ENCODE data around the gene OBSL1. TPM values are rescaled to one million over a fixed set of nuclear protein-coding genes. Genes with fewer than 3 reads are reported as not detected.

The OBSL1 gene
- total and polyA plus RNA-seq, 9 donors = 53.2 to 740 (median 468) TPM

- 88 to 92% (median 89%) methylated on average over 12 of the region's 12 CpGs for WGBS, 3 donors
These were observed 30.4 kb downstream of the OBSL1 start for GRCh38 chr2:219540784-219541504.

DNA sequence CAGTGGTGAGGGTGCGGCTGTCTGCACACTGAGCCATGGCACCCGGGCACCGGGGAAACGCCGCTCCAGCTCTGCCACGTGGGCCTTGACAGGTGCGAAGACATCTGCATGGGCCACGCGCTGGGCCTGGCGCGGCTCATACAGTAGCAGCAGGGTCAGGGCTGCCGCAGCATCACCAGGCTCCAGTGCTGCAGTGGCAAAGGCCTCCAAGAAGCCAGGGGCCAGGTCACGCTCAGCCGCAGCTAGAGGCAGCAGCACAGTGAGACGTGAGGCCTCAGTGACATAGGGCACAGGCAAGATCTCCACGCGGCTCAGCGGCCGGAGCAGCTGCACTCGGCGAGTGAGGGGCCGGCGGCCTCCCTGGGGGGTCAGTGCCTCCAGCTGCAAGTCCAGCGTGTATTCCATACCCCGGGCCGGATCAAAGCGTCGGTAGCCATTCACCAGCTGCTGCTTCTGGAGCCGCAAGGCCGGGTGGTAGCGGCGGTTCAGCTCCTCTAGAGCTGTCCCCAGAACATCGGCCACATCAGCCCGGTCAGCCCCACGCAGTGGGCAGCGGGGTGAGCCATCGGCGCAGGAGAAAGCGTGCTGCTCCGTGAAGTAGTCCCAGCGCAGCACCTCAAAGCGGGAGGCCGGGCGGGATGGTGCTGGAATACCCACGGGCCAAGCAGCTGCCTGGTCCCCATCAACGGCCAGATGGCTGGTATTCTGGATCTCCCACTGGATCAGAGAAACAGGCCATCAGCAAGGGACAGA is 31.2 kb downstream of the OBSL1 start:
- no peaks in the 10 kb centered on the region for H3K27me3 ChIP-seq
- intact Hi-C loops (cut with DNase I) = loop anchor here in 3 of 4 donors (5.0 to 10.0 kb wide), 4 partner anchors 65 to 375 kb away; partner anchors contain the start of gene NHEJ1 (in 1 of the 3)
- peak in 2 of 5 donors; percentile 43 to 55 for DNase-seq
- no peak overlapping the region for H3K27ac ChIP-seq
- H3K36me3 ChIP-seq = no peaks in the 10 kb centered on the region
- TF ChIP-seq, protein P1, sequence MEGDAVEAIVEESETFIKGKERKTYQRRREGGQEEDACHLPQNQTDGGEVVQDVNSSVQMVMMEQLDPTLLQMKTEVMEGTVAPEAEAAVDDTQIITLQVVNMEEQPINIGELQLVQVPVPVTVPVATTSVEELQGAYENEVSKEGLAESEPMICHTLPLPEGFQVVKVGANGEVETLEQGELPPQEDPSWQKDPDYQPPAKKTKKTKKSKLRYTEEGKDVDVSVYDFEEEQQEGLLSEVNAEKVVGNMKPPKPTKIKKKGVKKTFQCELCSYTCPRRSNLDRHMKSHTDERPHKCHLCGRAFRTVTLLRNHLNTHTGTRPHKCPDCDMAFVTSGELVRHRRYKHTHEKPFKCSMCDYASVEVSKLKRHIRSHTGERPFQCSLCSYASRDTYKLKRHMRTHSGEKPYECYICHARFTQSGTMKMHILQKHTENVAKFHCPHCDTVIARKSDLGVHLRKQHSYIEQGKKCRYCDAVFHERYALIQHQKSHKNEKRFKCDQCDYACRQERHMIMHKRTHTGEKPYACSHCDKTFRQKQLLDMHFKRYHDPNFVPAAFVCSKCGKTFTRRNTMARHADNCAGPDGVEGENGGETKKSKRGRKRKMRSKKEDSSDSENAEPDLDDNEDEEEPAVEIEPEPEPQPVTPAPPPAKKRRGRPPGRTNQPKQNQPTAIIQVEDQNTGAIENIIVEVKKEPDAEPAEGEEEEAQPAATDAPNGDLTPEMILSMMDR (IDR thresholded peaks at IDR 0.05) = no peak
- TF ChIP-seq EP300 (IDR thresholded peaks at IDR 0.05) = no peak
- no peak for TF ChIP-seq POLR2A (IDR thresholded peaks at IDR 0.05)
- H3K4me1 ChIP-seq (ENCODE audit: insufficient read depth) = peaks cover 12% of the 10 kb centered on the region
- WGBS, 3 donors = 85 to 92% (median 91%) methylated on average over 46 of the region's 46 CpGs
- H3K9me3 ChIP-seq = no peaks in the 10 kb centered on the region
- no peak overlapping the region for H3K4me3 ChIP-seq

More at GRCh38 chr2:219540784-219541504, 30.4 kb downstream of the OBSL1 start:
- no peaks in the 10 kb centered on the region for H3K27me3 ChIP-seq
- peak overlapping the region in 1 of 2 donors; percentile 3 for H3K27ac ChIP-seq
- no peaks in the 10 kb centered on the region for H3K9me3 ChIP-seq
- H3K4me3 ChIP-seq = no peak overlapping the region
- TF ChIP-seq EP300 (IDR thresholded peaks at IDR 0.05) = no peak
- TF ChIP-seq POLR2A (IDR thresholded peaks at IDR 0.05) = no peak
- TF ChIP-seq, protein P1 (IDR thresholded peaks at IDR 0.05) = no peak
- peaks cover 12% of the 10 kb centered on the region for H3K4me1 ChIP-seq (ENCODE audit: insufficient read depth)
- no peak for DNase-seq
- intact Hi-C loops (cut with DNase I) = loop anchor here in 2 of 4 donors (1.0 to 5.0 kb wide), 3 partner anchors 101 to 146 kb away; no protein-coding TSS in a partner anchor
- H3K36me3 ChIP-seq = no peaks in the 10 kb centered on the region

- no peaks in the 10 kb centered on the region for H3K27me3 ChIP-seq
- TF ChIP-seq POLR2A (IDR thresholded peaks at IDR 0.05) (no peak), EP300 (IDR thresholded peaks at IDR 0.05) (no peak)
- TF ChIP-seq, protein P1 (IDR thresholded peaks at IDR 0.05) = no peak
- 74 to 86% (median 79%) methylated on average over 25 to 32 of the region's 32 CpGs for WGBS, 3 donors
- no peaks in the 10 kb centered on the region for H3K36me3 ChIP-seq
- H3K4me3 ChIP-seq = no peak overlapping the region
- H3K27ac ChIP-seq = no peak overlapping the region
- intact Hi-C loops (cut with DNase I) = loop anchor here in 2 of 4 donors (10.0 kb wide), 2 partner anchors 64 to 374 kb away; partner anchors contain the start of gene NHEJ1 (in 1 of the 2)
- no peak for DNase-seq
- no peaks in the 10 kb centered on the region for H3K9me3 ChIP-seq
- peaks cover 7% of the 10 kb centered on the region for H3K4me1 ChIP-seq (ENCODE audit: insufficient read depth)
These were observed 32.2 kb downstream of the OBSL1 start for GRCh38 chr2:219538956-219539788.

DNA sequence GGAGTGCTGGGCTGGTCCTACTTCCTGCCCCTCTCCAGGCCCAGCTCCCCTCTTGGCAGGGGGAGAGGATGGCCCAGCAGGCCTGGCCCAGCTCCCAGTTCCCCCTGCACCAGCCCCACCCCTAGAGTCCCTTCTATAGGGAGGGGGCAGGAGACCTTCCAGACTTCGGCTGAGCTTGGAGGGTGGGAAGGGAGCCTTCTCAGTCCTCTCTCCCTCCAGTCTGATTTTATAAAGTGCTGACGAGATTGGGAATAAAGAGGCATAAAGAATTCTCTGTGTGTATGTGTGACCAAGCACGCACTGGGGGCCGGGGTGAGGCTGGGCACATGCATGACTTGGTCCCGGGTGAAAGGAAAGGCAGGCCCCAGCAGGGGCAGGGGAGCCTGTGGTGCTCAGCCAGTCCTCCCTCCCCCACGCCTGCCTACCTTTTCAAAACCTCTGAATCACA is 32.8 kb downstream of the OBSL1 start:
- intact Hi-C loops (cut with DNase I) = loop anchor here in 2 of 4 donors (10.0 kb wide), 2 partner anchors 64 to 374 kb away; partner anchors contain the start of gene NHEJ1 (in 1 of the 2)

More for the DNA sequence above, 32.8 kb downstream of the OBSL1 start:
- no peaks in the 10 kb centered on the region for H3K27me3 ChIP-seq
- TF ChIP-seq EP300 (IDR thresholded peaks at IDR 0.05) = no peak
- no peak for TF ChIP-seq POLR2A (IDR thresholded peaks at IDR 0.05)
- no peak overlapping the region for H3K4me3 ChIP-seq
- WGBS, 3 donors = 31 to 50% (median 35%) methylated on average over 6 of the region's 6 CpGs
- peaks cover 7% of the 10 kb centered on the region for H3K4me1 ChIP-seq (ENCODE audit: insufficient read depth)
- peak in 4 of 5 donors; percentile 50 to 76 (median 71) for DNase-seq
- H3K9me3 ChIP-seq = no peaks in the 10 kb centered on the region
- H3K27ac ChIP-seq = peak overlapping the region; percentile 38 to 48
- H3K36me3 ChIP-seq = no peaks in the 10 kb centered on the region

Data from ovary (tissue), 9 donors.